Tongue (tissue), 1 donor: ENCODE results near the gene NDRG2. TPM values are rescaled to one million over a fixed set of nuclear protein-coding genes. Genes with fewer than 3 reads are reported as not detected.

Experiments used
- total RNA-seq: library from RNA; depleted of rRNA; stranded (reverse); fragments of >200 nt; gene quantifications from one replicate; pipeline ENCODE4 v1.2.3, GENCODE V29; 2014

Gene NDRG2
- total RNA-seq, 1 donor from 2014 or later = 230 TPM

Other genes with a start within 250 kb of the NDRG2 start
- gene RNASE6, start 243.8 kb downstream of the NDRG2 start, total RNA-seq = 3.1 TPM
- gene RNASE1, start 222.2 kb downstream of the NDRG2 start, total RNA-seq = 38.5 TPM
- not detected for gene RNASE3, start 133.7 kb downstream of the NDRG2 start, total RNA-seq
- 0.82 TPM for gene RNASE2, start 69.6 kb downstream of the NDRG2 start, total RNA-seq
- 57.3 TPM for gene METTL17, start 35.1 kb downstream of the NDRG2 start, total RNA-seq
- gene SLC39A2, start 25.8 kb downstream of the NDRG2 start, total RNA-seq = 5.6 TPM
- gene TPPP2, start 5.2 kb upstream of the NDRG2 start, total RNA-seq = not detected
- gene RNASE13, start 9.7 kb upstream of the NDRG2 start, total RNA-seq = not detected
- 1.2 TPM for gene RNASE7, start 17.3 kb upstream of the NDRG2 start, total RNA-seq
- gene RNASE8, start 32.8 kb upstream of the NDRG2 start, total RNA-seq = not detected
- gene ARHGEF40, start 45.2 kb upstream of the NDRG2 start, total RNA-seq = 79.2 TPM
- 15.1 TPM for gene ZNF219, start 73.6 kb upstream of the NDRG2 start, total RNA-seq
- not detected for gene TMEM253, start 76.0 kb upstream of the NDRG2 start, total RNA-seq
- not detected for gene OR5AU1, start 131.0 kb upstream of the NDRG2 start, total RNA-seq
- 509 TPM for gene HNRNPC, start 244.4 kb upstream of the NDRG2 start, total RNA-seq